K562 (cell line): ENCODE results near the gene TIGD7. TPM values are rescaled to one million over a fixed set of nuclear protein-coding genes. Genes with fewer than 3 reads are reported as not detected.

ENCODE experiments used
- ATF3 ChIP-seq, 2 experiments: fragments of 450-650 bp in 1 of 2; sonication (generic) in 1 of 2; formaldehyde crosslinking in 1 of 2; IDR thresholded peaks in 1 of 2; conservative IDR thresholded peaks in 1 of 2; 2 replicates each; pipeline versions ENCODE4 v1.6.1 to v1.8.1; 2016 to 2023; ENCODE audit warnings: mild to moderate bottlenecking in 2 of 2, moderate library complexity in 2 of 2, inconsistent platforms in 1 of 2, missing genetic modification reagents in 1 of 2
- CHD7 ChIP-seq: fragments of 200-600 bp; sonication (generic); IDR thresholded peaks from one replicate; pipeline ENCODE4 v1.6.1; 2012; ENCODE audit warnings: mild to moderate bottlenecking, low read depth, low read length, inconsistent platforms
- CXXC5 ChIP-seq: fragments of 250-450 bp; sonication (Bioruptor Pico); IDR thresholded peaks from 2 replicates; pipeline ENCODE4 v1.8.0; 2022; ENCODE audit warnings: inconsistent platforms, mild to moderate bottlenecking, moderate library complexity
- FIP1L1 ChIP-seq: fragments of 200-400 bp; formaldehyde crosslinking; IDR thresholded peaks from 2 replicates; pipeline ENCODE4 v1.6.1; 2018; ENCODE audit warnings: mild to moderate bottlenecking, low read depth, low read length; ENCODE audit not compliant: poor library complexity, severe bottlenecking
- FOXA3 ChIP-seq, 2 experiments: fragments of 450-650 bp in 1 of 2; sonication (generic) in 1 of 2; formaldehyde crosslinking; IDR thresholded peaks in 1 of 2; conservative IDR thresholded peaks in 1 of 2; 2 replicates each; pipeline versions ENCODE4 v1.4.0 to v1.8.0; 2020 to 2022; ENCODE audit warnings: mild to moderate bottlenecking in 2 of 2, missing genetic modification reagents in 1 of 2
- MECOM ChIP-seq: fragments of 250-450 bp; sonication (Bioruptor Pico); IDR thresholded peaks from 2 replicates; pipeline ENCODE4 v1.8.0; 2022; ENCODE audit warnings: inconsistent platforms
- MLX ChIP-seq, 2 experiments: fragments of 450-650 bp in 1 of 2; sonication (generic) in 1 of 2; formaldehyde crosslinking; conservative IDR thresholded peaks; 2 replicates each; pipeline versions ENCODE4 v1.4.0 to v1.8.1; 2020 to 2022; ENCODE audit warnings: mild to moderate bottlenecking in 1 of 2, missing genetic modification reagents in 1 of 2
- PREB ChIP-seq: sonication (generic); formaldehyde crosslinking; IDR thresholded peaks from 2 replicates; pipeline ENCODE4 v1.8.1; 2023; ENCODE audit warnings: mild to moderate bottlenecking, missing genetic modification reagents
- RBM15 ChIP-seq: fragments of 200-400 bp; formaldehyde crosslinking; IDR thresholded peaks from 2 replicates; pipeline ENCODE4 v1.6.1; 2018; ENCODE audit warnings: mild to moderate bottlenecking, low read length, moderate library complexity; ENCODE audit not compliant: insufficient read depth
- TEAD1 ChIP-seq, 2 experiments: fragments of 450-650 bp in 1 of 2; sonication (generic) in 1 of 2; formaldehyde crosslinking; IDR thresholded peaks; 2 replicates each; pipeline versions ENCODE4 v1.4.0 to v1.8.0; 2020 to 2022; ENCODE audit warnings: mild to moderate bottlenecking in 2 of 2, missing genetic modification reagents in 1 of 2
- polyA plus RNA-seq, 8 experiments: library from polyadenylated mRNA; depleted of rRNA in 4 of 8; stranded (reverse) in 5 of 8; unstranded in 3 of 8; fragments of >200 nt; fragmentation: Nextera tagmentation in 2 of 8; fragmentation: Illumina TruSeq in 1 of 8; extraction: Ambion mirVana in 2 of 8; extraction: Trizol in 1 of 8; gene quantifications; 2 replicates each; pipeline versions ENCODE4 v1.2.1 to v1.2.3, GENCODE V29; 2011 to 2014; ENCODE audit warnings: inconsistent platforms in 1 of 8, missing spikeins in 1 of 8
- total RNA-seq, 7 experiments: library from RNA; depleted of rRNA in 6 of 7; stranded (reverse); fragments of >200 nt in 6 of 7; fragmentation: Illumina TruSeq in 2 of 7; extraction: Trizol in 2 of 7; gene quantifications; 2 replicates each; pipeline versions ENCODE4 v1.2.1 to v1.2.3, GENCODE V29; 2011 to 2021; ENCODE audit warnings: low replicate concordance in 1 of 7

TIGD7 gene
- total and polyA plus RNA-seq, 9 of the 15 experiments (the other 6 are each of a cell fraction or from before 2014, with no cell fraction given), result 0.84 to 10.7 (median 6.7) TPM

GRCh38 chr16:3305109-3306068, at the start of gene TIGD7, which contains the start of gene ZNF75A (continued):
- TF ChIP-seq ATF3 (IDR thresholded peaks at IDR 0.05), result no peak
- 0 out of 2 replicates have a peak, but pooled peaks have one; percentile 18 for TF ChIP-seq ATF3 (CRISPR knock-in tag; conservative IDR thresholded peaks at IDR 0.05)
- TF ChIP-seq CHD7, result no peak
- peak; percentile 85 for TF ChIP-seq CXXC5
- TF ChIP-seq FOXA3 (CRISPR knock-in tag; conservative IDR thresholded peaks at IDR 0.05 in 1 of 2, IDR thresholded peaks at IDR 0.05 in 1 of 2), result no peak; a peak in 2 of 4 replicates
- no peak for TF ChIP-seq MLX (CRISPR knock-in tag; conservative IDR thresholded peaks at IDR 0.05)
- TF ChIP-seq PREB (CRISPR knock-in tag), result no peak
- no peak for TF ChIP-seq MECOM (CRISPR knock-in tag)
- no peak for TF ChIP-seq RBM15
- TF ChIP-seq TEAD1 (CRISPR knock-in tag; IDR thresholded peaks at IDR 0.05), result peak in 1 of 2 experiments; percentile 60; a peak in 2 of 4 replicates
- TF ChIP-seq FIP1L1, result peak; percentile 20
